Measurements from ENCODE around the gene DGCR2. TPM values are rescaled to one million over a fixed set of nuclear protein-coding genes. Genes with fewer than 3 reads are reported as not detected.
"Not testable (repeated sequence)": the region's sequence is repeated elsewhere in the genome, so short reads cannot be mapped to it uniquely, and the experiment has no call there.

Gene DGCR2
- total and polyA plus RNA-seq, 2 donors (not counting 1 experiment from before 2014, with no cell fraction given) = 34.3 to 39.5 TPM

DNA sequence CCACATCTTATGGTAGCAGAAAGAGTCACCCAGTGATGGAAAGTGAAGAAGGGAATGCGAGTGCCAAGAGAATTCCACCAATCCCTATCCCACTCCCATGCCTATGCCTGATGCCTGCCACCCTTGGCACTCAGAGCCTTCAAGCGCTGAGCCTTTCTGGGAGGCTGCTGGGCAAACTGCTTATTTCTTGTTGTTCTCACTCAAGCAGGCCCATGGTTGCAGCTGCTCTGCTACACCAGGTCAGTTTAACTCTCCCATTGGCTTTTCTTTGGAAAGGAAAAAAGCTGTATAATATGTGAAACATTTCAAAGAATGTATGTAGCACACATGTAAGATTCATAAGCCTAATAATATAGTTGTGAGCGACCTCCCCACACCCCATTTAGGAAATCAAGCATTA, 41.4 kb downstream of the DGCR2 start:
- no peaks in the 10 kb centered on the region for H3K27me3 ChIP-seq (ENCODE audit: control insufficient read depth, insufficient read depth, low read length)
- TF ChIP-seq, protein P1, sequence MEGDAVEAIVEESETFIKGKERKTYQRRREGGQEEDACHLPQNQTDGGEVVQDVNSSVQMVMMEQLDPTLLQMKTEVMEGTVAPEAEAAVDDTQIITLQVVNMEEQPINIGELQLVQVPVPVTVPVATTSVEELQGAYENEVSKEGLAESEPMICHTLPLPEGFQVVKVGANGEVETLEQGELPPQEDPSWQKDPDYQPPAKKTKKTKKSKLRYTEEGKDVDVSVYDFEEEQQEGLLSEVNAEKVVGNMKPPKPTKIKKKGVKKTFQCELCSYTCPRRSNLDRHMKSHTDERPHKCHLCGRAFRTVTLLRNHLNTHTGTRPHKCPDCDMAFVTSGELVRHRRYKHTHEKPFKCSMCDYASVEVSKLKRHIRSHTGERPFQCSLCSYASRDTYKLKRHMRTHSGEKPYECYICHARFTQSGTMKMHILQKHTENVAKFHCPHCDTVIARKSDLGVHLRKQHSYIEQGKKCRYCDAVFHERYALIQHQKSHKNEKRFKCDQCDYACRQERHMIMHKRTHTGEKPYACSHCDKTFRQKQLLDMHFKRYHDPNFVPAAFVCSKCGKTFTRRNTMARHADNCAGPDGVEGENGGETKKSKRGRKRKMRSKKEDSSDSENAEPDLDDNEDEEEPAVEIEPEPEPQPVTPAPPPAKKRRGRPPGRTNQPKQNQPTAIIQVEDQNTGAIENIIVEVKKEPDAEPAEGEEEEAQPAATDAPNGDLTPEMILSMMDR (conservative IDR thresholded peaks at IDR 0.05 in 1 of 2, IDR thresholded peaks at IDR 0.05 in 1 of 2; ENCODE audit: low read depth in 1 of 2, low read length in 2 of 2) = no peak
- no peak for TF ChIP-seq EZH2 (IDR thresholded peaks at IDR 0.05; ENCODE audit: low read length, missing control alignments)
- H3K9ac ChIP-seq (ENCODE audit: insufficient read depth, low read length) = no peak overlapping the region
- no peak overlapping the region for H3K27ac ChIP-seq (ENCODE audit: insufficient read depth, low read length)
- peaks cover 3% of the 10 kb centered on the region for H3K4me1 ChIP-seq (ENCODE audit: control insufficient read depth, extremely low read depth, insufficient read depth, low read length)
- no peak for DNase-seq (ENCODE audit: low read depth in 2 of 2)
- no peaks in the 10 kb centered on the region for H3K36me3 ChIP-seq (ENCODE audit: control insufficient read depth, insufficient read depth, low read length)
- H3K4me3 ChIP-seq (replicated peaks in 1 of 4; ENCODE audit: control extremely low read depth in 1 of 4, insufficient read depth in 1 of 4, low read depth in 3 of 4, low read length in 4 of 4) = no peak overlapping the region
- no peak overlapping the region for H3K4me2 ChIP-seq (ENCODE audit: extremely low read depth, insufficient read depth, low read length)
- no peak overlapping the region for H2AFZ ChIP-seq (ENCODE audit: low read length)
- no peaks in the 10 kb centered on the region for H4K20me1 ChIP-seq (ENCODE audit: control insufficient read depth, extremely low read depth, insufficient read depth, low read length)
- H3K9me3 ChIP-seq (ENCODE audit: control insufficient read depth, insufficient read depth, low read depth, low read length) = no peaks in the 10 kb centered on the region
- H3K79me2 ChIP-seq (ENCODE audit: control insufficient read depth, insufficient read depth, low read length) = no peaks in the 10 kb centered on the region

DNA sequence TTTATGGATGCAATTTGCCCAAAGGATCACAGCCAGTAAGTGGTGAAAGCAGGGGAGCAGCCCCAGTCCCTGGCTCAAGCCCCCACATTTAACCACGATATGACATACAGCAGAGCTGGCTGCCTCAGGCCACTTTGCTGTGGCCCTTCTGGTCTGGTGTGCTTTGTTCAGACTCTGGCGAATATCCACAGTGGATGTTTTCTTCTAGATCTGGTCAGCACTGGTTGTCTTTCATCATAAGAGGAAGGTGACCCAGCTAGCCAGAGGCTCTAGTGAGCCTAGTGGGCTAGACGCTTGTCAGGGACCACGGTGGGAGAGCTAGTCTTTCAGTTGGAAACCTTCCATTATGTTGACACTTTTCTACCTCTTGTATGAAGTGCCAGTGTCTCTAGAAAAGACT, 42.5 kb downstream of the DGCR2 start:
- no peaks in the 10 kb centered on the region for H3K4me1 ChIP-seq (ENCODE audit: control insufficient read depth, extremely low read depth, insufficient read depth, low read length)
- no peak overlapping the region for H3K27ac ChIP-seq (ENCODE audit: insufficient read depth, low read length)
- no peak for DNase-seq (ENCODE audit: low read depth in 2 of 2)
- H2AFZ ChIP-seq (ENCODE audit: low read length) = no peak overlapping the region
- H3K36me3 ChIP-seq (ENCODE audit: control insufficient read depth, insufficient read depth, low read length) = no peaks in the 10 kb centered on the region
- TF ChIP-seq, protein P1 (conservative IDR thresholded peaks at IDR 0.05 in 1 of 2, IDR thresholded peaks at IDR 0.05 in 1 of 2; ENCODE audit: low read depth in 1 of 2, low read length in 2 of 2) = no peak
- TF ChIP-seq EZH2 (IDR thresholded peaks at IDR 0.05; ENCODE audit: low read length, missing control alignments) = no peak
- no peak overlapping the region for H3K4me2 ChIP-seq (ENCODE audit: extremely low read depth, insufficient read depth, low read length)
- no peaks in the 10 kb centered on the region for H3K9me3 ChIP-seq (ENCODE audit: control insufficient read depth, insufficient read depth, low read depth, low read length)
- no peak overlapping the region for H3K9ac ChIP-seq (ENCODE audit: insufficient read depth, low read length)
- H3K4me3 ChIP-seq (replicated peaks in 1 of 4; ENCODE audit: control extremely low read depth in 1 of 4, insufficient read depth in 1 of 4, low read depth in 3 of 4, low read length in 4 of 4) = no peak overlapping the region
- no peaks in the 10 kb centered on the region for H3K79me2 ChIP-seq (ENCODE audit: control insufficient read depth, insufficient read depth, low read length)
- no peaks in the 10 kb centered on the region for H4K20me1 ChIP-seq (ENCODE audit: control insufficient read depth, extremely low read depth, insufficient read depth, low read length)
- H3K27me3 ChIP-seq (ENCODE audit: control insufficient read depth, insufficient read depth, low read length) = no peaks in the 10 kb centered on the region

DNA sequence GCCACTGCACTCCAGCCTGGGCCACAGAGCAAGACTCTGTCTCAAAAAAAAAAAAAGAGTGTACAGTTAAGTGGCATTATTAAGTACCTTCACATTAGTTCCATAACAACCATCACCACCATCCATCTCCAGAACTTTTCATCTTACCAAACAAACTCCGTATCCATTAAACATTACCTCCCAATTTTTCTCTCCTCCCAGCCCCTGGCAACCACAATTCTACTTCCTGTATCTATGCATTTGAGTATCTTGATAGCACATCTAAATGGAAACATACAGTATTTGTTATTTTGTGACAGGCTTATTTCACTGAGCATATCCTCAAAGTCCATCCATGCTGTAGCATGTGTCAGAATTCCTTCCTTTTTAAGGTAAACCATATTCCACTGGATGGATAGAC, 46.8 kb downstream of the DGCR2 start:
- Histone ChIP-seq H3K4me1 (ENCODE audit: control insufficient read depth, extremely low read depth, insufficient read depth, low read length) (no peaks in the 10 kb centered on the region), H3K79me2 (ENCODE audit: control insufficient read depth, insufficient read depth, low read length) (no peaks in the 10 kb centered on the region), H3K9ac (ENCODE audit: insufficient read depth, low read length) (no peak overlapping the region), H3K36me3 (ENCODE audit: control insufficient read depth, insufficient read depth, low read length) (peaks cover 2% of the 10 kb centered on the region), H3K4me3 (replicated peaks in 1 of 4; ENCODE audit: control extremely low read depth in 1 of 4, insufficient read depth in 1 of 4, low read depth in 3 of 4, low read length in 4 of 4) (no peak overlapping the region), H3K9me3 (ENCODE audit: control insufficient read depth, insufficient read depth, low read depth, low read length) (no peaks in the 10 kb centered on the region), H3K4me2 (ENCODE audit: extremely low read depth, insufficient read depth, low read length) (no peak overlapping the region), H3K27ac (ENCODE audit: insufficient read depth, low read length) (no peak overlapping the region), H2AFZ (ENCODE audit: low read length) (no peak overlapping the region), H4K20me1 (ENCODE audit: control insufficient read depth, extremely low read depth, insufficient read depth, low read length) (no peaks in the 10 kb centered on the region), H3K27me3 (ENCODE audit: control insufficient read depth, insufficient read depth, low read length) (no peaks in the 10 kb centered on the region)
- no peak for DNase-seq (ENCODE audit: low read depth in 2 of 2)
- TF ChIP-seq, protein P1 (conservative IDR thresholded peaks at IDR 0.05 in 1 of 2, IDR thresholded peaks at IDR 0.05 in 1 of 2; ENCODE audit: low read depth in 1 of 2, low read length in 2 of 2) = no peak
- no peak for TF ChIP-seq EZH2 (IDR thresholded peaks at IDR 0.05; ENCODE audit: low read length, missing control alignments)

DNA sequence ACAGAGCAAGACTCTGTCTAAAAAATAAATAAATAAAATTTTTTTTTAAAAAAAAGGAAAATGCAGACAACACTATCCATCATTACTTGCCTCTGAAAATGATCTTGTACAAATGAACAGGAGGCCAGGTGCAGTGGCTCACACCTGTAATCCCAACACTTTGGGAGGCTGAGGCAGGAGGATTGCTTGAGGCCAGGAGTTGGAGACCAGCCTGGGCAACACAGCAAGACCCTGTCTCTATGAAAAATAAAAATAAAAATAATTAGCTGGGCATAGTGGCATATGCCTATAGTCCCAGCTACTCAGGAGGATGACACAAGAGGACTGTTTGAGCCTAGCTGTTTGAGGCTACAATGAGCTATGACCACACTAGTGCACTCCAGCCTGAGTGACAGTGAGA, 49.4 kb downstream of the DGCR2 start:
- DNase-seq (ENCODE audit: low read depth in 2 of 2); H3K27me3 ChIP-seq (ENCODE audit: control insufficient read depth, insufficient read depth, low read length); H3K27ac ChIP-seq (ENCODE audit: insufficient read depth, low read length); H3K36me3 ChIP-seq (ENCODE audit: control insufficient read depth, insufficient read depth, low read length); H3K79me2 ChIP-seq (ENCODE audit: control insufficient read depth, insufficient read depth, low read length); H3K9ac ChIP-seq (ENCODE audit: insufficient read depth, low read length); H3K4me1 ChIP-seq (ENCODE audit: control insufficient read depth, extremely low read depth, insufficient read depth, low read length); H3K4me3 ChIP-seq (replicated peaks in 1 of 4; ENCODE audit: control extremely low read depth in 1 of 4, insufficient read depth in 1 of 4, low read depth in 3 of 4, low read length in 4 of 4); H2AFZ ChIP-seq (ENCODE audit: low read length); H3K4me2 ChIP-seq (ENCODE audit: extremely low read depth, insufficient read depth, low read length); H4K20me1 ChIP-seq (ENCODE audit: control insufficient read depth, extremely low read depth, insufficient read depth, low read length); H3K9me3 ChIP-seq (ENCODE audit: control insufficient read depth, insufficient read depth, low read depth, low read length): not testable (repeated sequence)
